Endothelial cell of umbilical vein (primary cell): Measurements from ENCODE around the gene NUDT22. TPM values are rescaled to one million over a fixed set of nuclear protein-coding genes. Genes with fewer than 3 reads are reported as not detected.
"Not testable (repeated sequence)": the region's sequence is repeated elsewhere in the genome, so short reads cannot be mapped to it uniquely, and the experiment has no call there.

ENCODE experiments used
- BruUV-seq: library from RNA; stranded (reverse); fragments of 400-500 nt; replicated peaks from 2 replicates; lab custom pipeline; 2021; lab: Mats Ljungman, UMichigan
- CTCF ChIA-PET: fragments of 300-600, 350-600 bp; sonication (Branson Sonifier 250); formaldehyde crosslinking; loops from one replicate; lab custom pipeline; 2021; ENCODE audit warnings: antibody characterized with exemption, inconsistent platforms; lab: Charles Lee
- POLR2A ChIA-PET: fragments of 300-600, 350-600 bp; sonication (Branson Sonifier 250); formaldehyde crosslinking; loops from one replicate; lab custom pipeline; 2021; ENCODE audit warnings: antibody characterized with exemption, inconsistent platforms; lab: Charles Lee
- DNase-seq: peaks from one replicate; pipeline ENCODE4 v3.0.0-alpha.2; 2011; ENCODE audit warnings: low read depth, low spot score
- FAIRE-seq: peaks from 2 replicates; lab custom pipeline; 2011; peaks lifted over from hg19 to GRCh38; lab: Jason Lieb, UNC
- H2AFZ ChIP-seq: 2 replicates; pipeline ENCODE4 v1.6.0; 2012; ENCODE audit warnings: low read depth, low read length, control low read depth, inconsistent platforms
- H3K27ac ChIP-seq: 2 replicates; pipeline ENCODE4 v1.5.1; 2011; ENCODE audit warnings: low read depth, mild to moderate bottlenecking, control low read depth, low read length, moderate library complexity; ENCODE audit not compliant: insufficient read depth
- H3K27me3 ChIP-seq, 2 experiments: 2 replicates each; pipeline versions ENCODE4 v1.6.0 to v1.6.1; 2011; ENCODE audit warnings: low read length in 2 of 2, mixed read lengths in 1 of 2; ENCODE audit not compliant: control insufficient read depth in 2 of 2, insufficient read depth in 2 of 2
- H3K36me3 ChIP-seq, 2 experiments: 2 replicates in 1 of 2; 3 replicates in 1 of 2; pipeline ENCODE4 v1.5.1; 2011; ENCODE audit warnings: low read length in 2 of 2, mild to moderate bottlenecking in 1 of 2, moderate library complexity in 1 of 2; ENCODE audit not compliant: control insufficient read depth in 2 of 2, insufficient read depth in 2 of 2; ENCODE audit errors: extremely low read depth in 1 of 2
- H3K4me1 ChIP-seq: 3 replicates; pipeline ENCODE4 v1.5.1; 2011; ENCODE audit warnings: mild to moderate bottlenecking, low read length; ENCODE audit not compliant: control insufficient read depth, insufficient read depth; ENCODE audit errors: extremely low read depth
- H3K4me2 ChIP-seq: 2 replicates; pipeline ENCODE4 v1.6.1; 2011; ENCODE audit warnings: low read length, control low read depth, mixed read lengths; ENCODE audit not compliant: insufficient read depth
- H3K4me3 ChIP-seq, 3 experiments: fragments of 200-600 bp in 1 of 3; sonication (generic), shearing (Covaris generic) in 1 of 3; replicated peaks in 1 of 3; 2 replicates each; pipeline ENCODE4 v1.5.1; 2011 to 2016; ENCODE audit warnings: control low read depth in 3 of 3, low read length in 3 of 3, mild to moderate bottlenecking in 2 of 3, inconsistent platforms in 1 of 3, low read depth in 1 of 3, moderate library complexity in 1 of 3; ENCODE audit not compliant: insufficient read depth in 1 of 3
- H3K79me2 ChIP-seq: 2 replicates; pipeline ENCODE4 v1.6.0; 2012; ENCODE audit warnings: low read length, inconsistent platforms; ENCODE audit not compliant: control insufficient read depth, insufficient read depth
- H3K9ac ChIP-seq: replicated peaks from 2 replicates; pipeline ENCODE3; 2011; ENCODE audit warnings: low read length, control low read depth; ENCODE audit not compliant: insufficient read depth; ENCODE audit errors: extremely low read depth
- H3K9me1 ChIP-seq: replicated peaks from 3 replicates; pipeline ENCODE4 v1.6.0; 2011; ENCODE audit warnings: mild to moderate bottlenecking, low read length; ENCODE audit not compliant: control insufficient read depth, insufficient read depth; ENCODE audit errors: extremely low read depth
- H3K9me3 ChIP-seq: replicated peaks from 2 replicates; pipeline ENCODE4 v1.5.1; 2012; ENCODE audit warnings: low read length, inconsistent platforms; ENCODE audit not compliant: control insufficient read depth, insufficient read depth
- H4K20me1 ChIP-seq: replicated peaks from 2 replicates; pipeline ENCODE3; 2011; ENCODE audit warnings: mild to moderate bottlenecking, low read length; ENCODE audit not compliant: control insufficient read depth, insufficient read depth; ENCODE audit errors: extremely low read depth
- FOS ChIP-seq: IDR thresholded peaks from 2 replicates; pipeline ENCODE4 v1.6.1; 2011; ENCODE audit warnings: mild to moderate bottlenecking, low read length, moderate library complexity, borderline replicate concordance; ENCODE audit not compliant: insufficient read depth
- MAX ChIP-seq: IDR thresholded peaks from 2 replicates; pipeline ENCODE4 v1.6.1; 2011; ENCODE audit not compliant: insufficient read depth, insufficient read length
- POLR2A ChIP-seq: IDR thresholded peaks from 2 replicates; pipeline ENCODE4 v1.6.1; 2012; ENCODE audit warnings: low read depth, mild to moderate bottlenecking, control low read depth, low read length
- POLR2AphosphoS5 ChIP-seq: IDR thresholded peaks from 2 replicates; pipeline ENCODE4 v1.6.1; 2012; ENCODE audit warnings: low read depth, mild to moderate bottlenecking, control low read depth, low read length, moderate library complexity; ENCODE audit not compliant: insufficient read depth
- dilution Hi-C: fragments of 300-500 bp; cut with MboI; formaldehyde crosslinking; loops from one replicate; pipeline ENCODE4 v1.15.0; 2019; ENCODE audit warnings: low sequenced_read_pairs; ENCODE audit not compliant: extremely low pct_ligation_motif_present
- intact Hi-C: fragments of 100-400 bp; cut with micrococcal nuclease; formaldehyde crosslinking; loops from one replicate; pipeline ENCODE4 v1.10.0; 2022
- polyA plus RNA-seq, 4 experiments: library from polyadenylated mRNA; depleted of rRNA in 3 of 4; stranded (reverse) in 3 of 4; unstranded in 1 of 4; fragments of >200 nt; gene quantifications; 2 replicates each; pipeline versions ENCODE4 v1.2.1 to v1.2.3, GENCODE V29; 2011 to 2012; ENCODE audit warnings: missing spikeins in 1 of 4
- total RNA-seq: library from RNA; stranded (reverse); gene quantifications from 2 replicates; pipeline ENCODE4 v1.2.3, GENCODE V29; 2021

NUDT22 gene
- total and polyA plus RNA-seq, 2 donors (not counting 3 experiments of a cell fraction or from before 2014, with no cell fraction given) = 37.8 to 54.8 TPM

- Histone ChIP-seq H3K36me3 (peaks cover 0 to 12% of the 10 kb centered on the region in 2 experiments), H3K4me1 (peaks cover 23% of the 10 kb centered on the region), H3K4me3 (peak overlapping the region in 1 of 3 experiments; percentile 78), H3K79me2 (peaks cover 40% of the 10 kb centered on the region)
- BruUV-seq, H3K4me2 ChIP-seq, H3K9ac ChIP-seq, H3K9me3 ChIP-seq, DNase-seq, H2AFZ ChIP-seq, H3K9me1 ChIP-seq, H4K20me1 ChIP-seq, FAIRE-seq, H3K27ac ChIP-seq, H3K27me3 ChIP-seq, dilution Hi-C loops: not testable (repeated sequence)
- peak; percentile 40 for TF ChIP-seq POLR2AphosphoS5
- POLR2A ChIA-PET = interaction anchor here (0.6 to 2.2 kb wide), 2 partner anchors 17 to 22 kb away, joined by 4 to 10 read pairs; no protein-coding TSS in a partner anchor
- CTCF ChIA-PET = interaction anchor here (1.0 to 5.0 kb wide), 8 partner anchors 21 to 85 kb away, joined by 4 to 36 read pairs (median 6); partner anchors contain the start of genes CATSPERZ, ESRRA, PRDX5 and STIP1
- intact Hi-C loops = loop anchor here (2.0 kb wide), 1 partner anchor 38 kb away; the partner anchor contains the start of genes BAD and GPR137
These were observed 20.5 kb downstream of the NUDT22 start for GRCh38 chr11:64246621-64246870.

DNA sequence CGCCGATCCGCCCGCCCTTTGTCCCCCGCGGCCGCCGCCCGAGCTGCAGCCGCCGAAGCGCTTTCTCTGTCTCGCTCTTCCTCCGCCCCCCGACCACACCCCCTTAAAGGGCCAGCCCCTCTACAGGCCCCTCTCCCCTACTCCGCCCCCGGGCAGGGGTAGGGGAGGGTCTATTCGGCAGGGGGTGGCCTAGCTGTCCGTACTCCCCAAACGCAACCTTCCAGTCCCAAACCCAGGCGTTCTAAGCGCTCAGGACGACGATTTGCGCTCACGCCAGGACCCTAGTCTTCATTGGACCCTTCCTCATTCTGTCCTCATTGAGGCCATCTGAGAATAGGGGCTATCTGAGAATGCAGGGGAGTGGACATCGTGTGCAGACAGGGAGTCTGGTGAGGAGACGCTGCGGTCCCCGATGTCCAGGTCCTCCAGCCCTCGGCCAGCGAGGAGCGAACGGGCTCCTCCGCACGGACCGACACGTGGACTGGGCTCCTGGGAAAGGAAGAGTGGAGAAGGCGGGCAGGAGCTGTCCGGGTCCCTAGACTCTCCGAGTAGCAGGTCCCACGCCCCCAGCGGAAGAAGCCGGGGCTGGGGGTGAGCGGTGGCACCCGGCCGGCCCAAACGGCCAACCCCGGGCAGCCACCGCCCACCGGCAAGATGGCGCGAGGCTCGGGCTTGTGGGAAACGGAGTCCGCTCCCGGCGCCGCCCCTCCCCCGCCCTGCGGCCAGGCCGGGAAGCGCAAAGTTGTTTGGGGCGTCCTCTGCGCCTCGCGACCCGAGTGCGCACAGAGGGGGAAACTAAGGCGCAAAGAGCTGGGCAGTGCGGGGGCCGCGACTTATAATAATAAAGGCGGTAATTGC is 21.0 kb downstream of the NUDT22 start, which contains the start of gene PPP1R14B:
Gene PPP1R14B, minus strand, starts transcription at position 73 of the 858 bp plus-strand sequence. CDS start 270 bp downstream, outside the sequence.
- intact Hi-C loops (loop anchor here (1.0 to 2.0 kb wide), 2 partner anchors 22 to 38 kb away; partner anchors contain the start of genes BAD and GPR137), dilution Hi-C loops (no loop called here)
- Histone ChIP-seq H3K4me1 (peaks cover 28% of the 10 kb centered on the region), H3K27me3 (no peaks in the 10 kb centered on the region), H2AFZ (peak within 1 kb of the TSS; percentile 35), H3K36me3 (peaks cover 0 to 12% of the 10 kb centered on the region in 2 experiments), H3K79me2 (peaks cover 42% of the 10 kb centered on the region), H3K4me3 (peak within 1 kb of the TSS; percentile 67 to 78 (median 75)), H3K27ac (peak within 1 kb of the TSS; percentile 47), H3K4me2 (peak within 1 kb of the TSS; percentile 89), H3K9ac (peak within 1 kb of the TSS; percentile 67), H4K20me1 (no peaks in the 10 kb centered on the region), H3K9me3 (no peaks in the 10 kb centered on the region), H3K9me1 (no peaks in the 10 kb centered on the region)
- no TSS peak for BruUV-seq
- TF ChIP-seq FOS = no peak
- TF ChIP-seq MAX = peak; percentile 74
- TF ChIP-seq POLR2AphosphoS5 = peak; percentile 74
- peak; percentile 14 for TF ChIP-seq POLR2A
- FAIRE-seq (peak; percentile 83), DNase-seq (peak; percentile 80)
- CTCF ChIA-PET = interaction anchor here (0.7 to 5.0 kb wide), 8 partner anchors 21 to 84 kb away, joined by 3 to 36 read pairs (median 6); partner anchors contain the start of genes CATSPERZ and ESRRA
- POLR2A ChIA-PET = interaction anchor here (0.6 to 2.2 kb wide), 2 partner anchors 16 to 21 kb away, joined by 4 to 10 read pairs; no protein-coding TSS in a partner anchor
